Lower leg skin (tissue), 3 donors: ENCODE data around the gene VNN1.

Experiments
- CTCF ChIP-seq, 3 donors: fragments of 450-650 bp; IDR thresholded peaks; one replicate each; pipeline ENCODE4 v1.5.1; 2016; ENCODE audit warnings: antibody characterized with exemption in 3 of 3, mild to moderate bottlenecking in 3 of 3, moderate library complexity in 2 of 3
- POLR2A ChIP-seq, 2 donors: fragments of 450-650 bp; IDR thresholded peaks; one replicate each; pipeline ENCODE4 v1.6.1; 2016 to 2017; ENCODE audit warnings: antibody characterized with exemption in 2 of 2, mild to moderate bottlenecking in 1 of 2, moderate library complexity in 1 of 2

- TF ChIP-seq CTCF (IDR thresholded peaks at IDR 0.05) (no peak), POLR2A (IDR thresholded peaks at IDR 0.05) (no peak)
Observed at GRCh38 chr6:132650429-132650828, 63.4 kb downstream of the VNN1 start.
